ENCODE measurements around the gene PARD3. TPM values are rescaled to one million over a fixed set of nuclear protein-coding genes. Genes with fewer than 3 reads are reported as not detected.
"Not testable (repeated sequence)": the region's sequence is repeated elsewhere in the genome, so short reads cannot be mapped to it uniquely, and the experiment has no call there.

Gene PARD3
- total RNA-seq, 1 donor from 2014 or later, result 37.2 TPM

DNA sequence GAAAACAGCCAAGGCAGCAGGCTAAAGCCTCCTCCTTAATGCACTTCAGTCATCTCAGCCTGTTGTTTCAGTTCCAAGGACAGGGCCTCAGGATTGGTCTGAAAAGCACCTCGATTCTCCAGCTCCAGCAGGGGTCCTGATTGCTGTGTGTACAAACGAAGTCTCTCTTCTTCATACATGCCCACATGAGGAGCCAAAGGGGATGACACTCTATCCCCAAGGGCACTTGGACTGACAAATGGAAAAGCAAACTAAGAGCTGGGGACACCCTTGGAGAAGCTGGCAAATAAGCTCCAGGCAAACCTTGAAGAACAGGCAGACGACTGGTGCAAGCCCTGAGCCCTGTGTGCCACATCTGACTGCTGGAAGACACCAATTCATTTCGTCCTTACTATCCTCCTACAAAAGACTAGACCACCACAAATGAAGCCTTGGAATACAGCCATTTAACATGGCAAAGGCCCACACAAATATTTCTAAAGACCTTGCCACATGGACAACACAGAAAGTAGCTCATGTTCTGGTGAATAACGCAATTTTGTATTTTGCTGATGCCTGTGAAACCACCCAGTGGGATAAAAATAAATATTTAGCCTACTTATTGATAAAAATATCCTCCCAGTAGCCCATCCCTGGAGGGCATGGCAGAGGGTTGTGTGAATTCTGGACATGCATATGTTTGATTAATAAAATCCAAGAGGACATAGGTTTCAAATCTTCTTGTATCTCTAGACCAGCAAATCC lies 61.9 kb downstream of the PARD3 start:
- Mint-ChIP-seq H3K27me3 (ENCODE audit: unreplicated experiment) (no peaks in the 10 kb centered on the region), H3K4me1 (ENCODE audit: unreplicated experiment) (peaks cover 37% of the 10 kb centered on the region), H3K9me3 (ENCODE audit: unreplicated experiment) (no peaks in the 10 kb centered on the region), H3K36me3 (ENCODE audit: unreplicated experiment) (no peaks in the 10 kb centered on the region), H3K4me3 (ENCODE audit: unreplicated experiment) (no peak overlapping the region), H3K27ac (ENCODE audit: unreplicated experiment) (no peak overlapping the region)
- no peak for DNase-seq (ENCODE audit: extremely low spot score, unreplicated experiment)
- TF ChIP-seq, protein P1, sequence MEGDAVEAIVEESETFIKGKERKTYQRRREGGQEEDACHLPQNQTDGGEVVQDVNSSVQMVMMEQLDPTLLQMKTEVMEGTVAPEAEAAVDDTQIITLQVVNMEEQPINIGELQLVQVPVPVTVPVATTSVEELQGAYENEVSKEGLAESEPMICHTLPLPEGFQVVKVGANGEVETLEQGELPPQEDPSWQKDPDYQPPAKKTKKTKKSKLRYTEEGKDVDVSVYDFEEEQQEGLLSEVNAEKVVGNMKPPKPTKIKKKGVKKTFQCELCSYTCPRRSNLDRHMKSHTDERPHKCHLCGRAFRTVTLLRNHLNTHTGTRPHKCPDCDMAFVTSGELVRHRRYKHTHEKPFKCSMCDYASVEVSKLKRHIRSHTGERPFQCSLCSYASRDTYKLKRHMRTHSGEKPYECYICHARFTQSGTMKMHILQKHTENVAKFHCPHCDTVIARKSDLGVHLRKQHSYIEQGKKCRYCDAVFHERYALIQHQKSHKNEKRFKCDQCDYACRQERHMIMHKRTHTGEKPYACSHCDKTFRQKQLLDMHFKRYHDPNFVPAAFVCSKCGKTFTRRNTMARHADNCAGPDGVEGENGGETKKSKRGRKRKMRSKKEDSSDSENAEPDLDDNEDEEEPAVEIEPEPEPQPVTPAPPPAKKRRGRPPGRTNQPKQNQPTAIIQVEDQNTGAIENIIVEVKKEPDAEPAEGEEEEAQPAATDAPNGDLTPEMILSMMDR (IDR thresholded peaks at IDR 0.05), result no peak

DNA sequence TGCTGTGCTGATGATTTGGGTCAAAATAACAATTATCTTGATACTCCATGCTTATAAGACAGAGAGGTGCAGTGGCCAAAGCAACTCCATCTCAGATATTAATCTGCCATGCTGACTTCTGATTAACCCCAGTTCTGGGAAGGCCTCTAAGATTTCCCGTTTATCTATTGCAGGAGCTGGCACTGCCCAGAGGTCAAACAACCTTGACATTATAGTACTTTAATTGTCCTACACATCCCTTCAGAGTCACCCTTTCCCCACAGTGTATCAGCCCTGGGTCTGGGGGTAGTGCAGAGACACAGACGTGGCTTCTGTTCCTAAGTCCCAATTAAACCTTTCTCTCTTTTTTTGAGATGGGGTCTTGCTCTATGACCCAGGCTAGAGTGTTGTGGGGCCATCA lies 63.8 kb downstream of the PARD3 start:
- peaks cover 25% of the 10 kb centered on the region for H3K4me1 Mint-ChIP-seq (ENCODE audit: unreplicated experiment)
- no peak for DNase-seq (ENCODE audit: extremely low spot score, unreplicated experiment)
- no peak overlapping the region for H3K4me3 Mint-ChIP-seq (ENCODE audit: unreplicated experiment)
- no peaks in the 10 kb centered on the region for H3K27me3 Mint-ChIP-seq (ENCODE audit: unreplicated experiment)
- no peaks in the 10 kb centered on the region for H3K36me3 Mint-ChIP-seq (ENCODE audit: unreplicated experiment)
- TF ChIP-seq, protein P1 (IDR thresholded peaks at IDR 0.05), result no peak
- no peak overlapping the region for H3K27ac Mint-ChIP-seq (ENCODE audit: unreplicated experiment)
- H3K9me3 Mint-ChIP-seq (ENCODE audit: unreplicated experiment), result no peaks in the 10 kb centered on the region

DNA sequence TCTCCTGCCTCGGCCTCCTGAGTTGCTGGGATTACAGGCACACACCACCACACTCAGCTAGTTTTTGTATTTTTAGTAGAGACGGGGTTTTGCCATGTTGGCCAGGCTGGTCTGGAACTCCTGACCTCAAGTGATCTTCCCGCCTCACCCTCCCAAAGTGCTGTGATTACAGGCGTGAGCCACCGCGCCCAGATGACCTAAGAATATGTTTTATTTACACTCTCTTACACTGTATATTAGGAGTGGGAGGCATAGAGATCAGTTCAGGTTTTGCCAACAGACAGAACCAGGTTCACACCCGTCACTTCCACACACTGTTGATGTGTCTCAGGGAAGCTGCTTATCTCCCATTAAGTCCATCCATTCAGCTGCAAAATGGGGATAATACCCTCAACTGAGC lies 64.3 kb downstream of the PARD3 start:
- not testable (repeated sequence) for DNase-seq (ENCODE audit: extremely low spot score, unreplicated experiment); H3K27ac Mint-ChIP-seq (ENCODE audit: unreplicated experiment); H3K4me3 Mint-ChIP-seq (ENCODE audit: unreplicated experiment); H3K9me3 Mint-ChIP-seq (ENCODE audit: unreplicated experiment); H3K27me3 Mint-ChIP-seq (ENCODE audit: unreplicated experiment); H3K36me3 Mint-ChIP-seq (ENCODE audit: unreplicated experiment)
- H3K4me1 Mint-ChIP-seq (ENCODE audit: unreplicated experiment), result peaks cover 25% of the 10 kb centered on the region

DNA sequence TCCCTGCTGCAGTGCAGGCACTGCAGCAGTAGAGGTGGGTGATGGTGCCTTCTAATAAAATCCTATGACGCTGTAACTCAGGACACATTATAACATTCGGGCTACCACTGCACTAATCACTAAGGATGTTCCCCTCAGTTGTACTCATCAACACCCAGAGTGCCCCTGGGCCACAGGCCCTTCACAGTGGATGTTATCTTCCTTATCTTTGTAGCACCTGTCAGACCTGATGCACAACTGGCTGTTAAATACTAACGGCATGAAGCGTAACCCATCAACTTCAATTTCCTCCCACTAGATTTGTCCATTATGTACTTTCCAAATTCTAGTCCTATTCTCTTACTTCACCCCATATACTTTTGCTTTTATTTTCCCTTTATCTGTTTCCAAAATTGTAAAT lies 66.3 kb downstream of the PARD3 start:
- DNase-seq (ENCODE audit: extremely low spot score, unreplicated experiment), result no peak
- H3K36me3 Mint-ChIP-seq (ENCODE audit: unreplicated experiment), result no peaks in the 10 kb centered on the region
- H3K27me3 Mint-ChIP-seq (ENCODE audit: unreplicated experiment), result no peaks in the 10 kb centered on the region
- TF ChIP-seq, protein P1 (IDR thresholded peaks at IDR 0.05), result no peak
- no peak overlapping the region for H3K27ac Mint-ChIP-seq (ENCODE audit: unreplicated experiment)
- no peaks in the 10 kb centered on the region for H3K9me3 Mint-ChIP-seq (ENCODE audit: unreplicated experiment)
- H3K4me3 Mint-ChIP-seq (ENCODE audit: unreplicated experiment), result no peak overlapping the region
- H3K4me1 Mint-ChIP-seq (ENCODE audit: unreplicated experiment), result peaks cover 14% of the 10 kb centered on the region

DNA sequence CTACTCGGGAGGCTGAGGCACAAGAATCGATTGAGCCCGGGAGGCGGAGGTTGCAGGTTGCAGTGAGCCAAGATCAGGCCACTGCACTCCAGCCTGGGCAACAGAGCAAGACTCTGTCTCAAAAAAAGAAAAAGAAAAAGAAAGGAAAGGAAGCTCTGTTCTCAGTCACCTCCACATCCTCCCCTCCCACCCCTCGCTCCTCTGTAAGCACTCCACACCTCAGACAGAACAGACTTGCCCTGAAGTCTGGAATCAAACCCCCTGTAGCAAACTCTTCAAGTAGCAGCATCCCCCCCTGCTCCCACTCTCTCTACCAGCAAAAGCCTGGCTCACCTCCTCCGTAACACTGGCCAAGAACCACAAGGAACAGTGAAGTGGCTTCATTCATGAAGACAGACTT lies 66.7 kb downstream of the PARD3 start:
- no peak overlapping the region for H3K4me3 Mint-ChIP-seq (ENCODE audit: unreplicated experiment)
- DNase-seq (ENCODE audit: extremely low spot score, unreplicated experiment), result no peak
- H3K9me3 Mint-ChIP-seq (ENCODE audit: unreplicated experiment), result no peaks in the 10 kb centered on the region
- H3K27ac Mint-ChIP-seq (ENCODE audit: unreplicated experiment), result no peak overlapping the region
- no peaks in the 10 kb centered on the region for H3K36me3 Mint-ChIP-seq (ENCODE audit: unreplicated experiment)
- H3K27me3 Mint-ChIP-seq (ENCODE audit: unreplicated experiment), result no peaks in the 10 kb centered on the region
- peaks cover 10% of the 10 kb centered on the region for H3K4me1 Mint-ChIP-seq (ENCODE audit: unreplicated experiment)
- TF ChIP-seq, protein P1 (IDR thresholded peaks at IDR 0.05), result no peak
